ENCODE measurements around the gene AP5Z1. TPM values are rescaled to one million over a fixed set of nuclear protein-coding genes. Genes with fewer than 3 reads are reported as not detected.
"Not testable (repeated sequence)": the region's sequence is repeated elsewhere in the genome, so short reads cannot be mapped to it uniquely, and the experiment has no call there.

AP5Z1 gene
- total RNA-seq, 4 donors from 2014 or later = 25.7 to 37.3 (median 31.5) TPM

GRCh38 chr7:4790516-4790991 is 15.1 kb downstream of the AP5Z1 start:
- Histone ChIP-seq H3K4me3 (no peak overlapping the region), H3K4me1 (peaks cover 0 to 25% (median 23%) of the 10 kb centered on the region in 4 donors), H3K9me3 (no peaks in the 10 kb centered on the region), H3K36me3 (peaks cover 46 to 88% (median 63%) of the 10 kb centered on the region in 4 donors), H3K27ac (replicated peaks in 1 of 4) (no peak overlapping the region), H3K27me3 (no peaks in the 10 kb centered on the region)
- intact Hi-C loops (cut with DNase I) = no loop called here
- no peak for DNase-seq (ENCODE audit: extremely low spot score)
- TF ChIP-seq POLR2AphosphoS5 (IDR thresholded peaks at IDR 0.05) = no peak
- TF ChIP-seq CTCF (IDR thresholded peaks at IDR 0.05) = no peak
- no peak for TF ChIP-seq POLR2A (IDR thresholded peaks at IDR 0.05; ENCODE audit: low read depth)
- TF ChIP-seq EP300 (IDR thresholded peaks at IDR 0.05) = no peak
- WGBS = 100% methylated on average over 2 of the region's 24 CpGs

DNA sequence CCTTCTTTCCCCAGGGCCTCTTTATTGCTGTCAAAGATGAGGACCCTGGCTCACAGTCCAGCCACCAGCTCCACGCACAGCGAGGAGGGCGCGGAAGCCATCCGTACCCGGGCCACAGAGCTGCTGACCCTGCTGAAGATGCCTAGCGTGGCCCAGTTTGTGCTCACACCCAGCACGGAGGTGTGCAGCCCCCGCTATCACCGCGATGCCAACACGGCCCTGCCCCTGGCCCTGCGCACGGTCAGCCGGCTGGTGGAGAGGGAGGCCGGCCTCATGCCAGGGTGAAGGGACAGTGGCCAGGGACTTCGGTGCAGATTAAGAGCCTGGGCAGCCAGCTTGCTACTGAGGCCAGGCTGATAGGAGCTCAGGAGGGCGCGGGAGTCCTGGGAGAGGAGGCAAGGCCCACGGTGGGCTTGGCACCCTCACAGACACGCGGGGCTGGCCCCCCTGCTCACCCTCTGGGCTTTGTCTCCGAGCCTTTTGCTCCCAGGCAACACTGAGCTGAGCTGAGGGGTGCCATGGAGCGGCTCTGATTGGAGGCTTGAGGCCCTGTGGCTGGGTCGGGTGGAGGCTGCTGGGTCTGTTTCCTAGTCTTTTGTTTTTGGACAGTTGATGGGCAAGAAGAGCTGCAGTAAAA is 15.8 kb downstream of the AP5Z1 start:
- DNase-seq (ENCODE audit: extremely low spot score) = no peak
- Histone ChIP-seq H3K4me1 (peaks cover 0 to 25% (median 23%) of the 10 kb centered on the region in 4 donors), H3K9me3 (no peaks in the 10 kb centered on the region), H3K36me3 (peaks cover 39 to 81% (median 56%) of the 10 kb centered on the region in 4 donors), H3K4me3 (no peak overlapping the region), H3K27me3 (no peaks in the 10 kb centered on the region), H3K27ac (replicated peaks in 1 of 4) (peak overlapping the region in 2 of 4 donors; percentile 61 to 71)
- 94% methylated on average over 6 of the region's 25 CpGs for WGBS
- TF ChIP-seq EP300 (IDR thresholded peaks at IDR 0.05) (no peak), CTCF (IDR thresholded peaks at IDR 0.05) (no peak), POLR2AphosphoS5 (IDR thresholded peaks at IDR 0.05) (no peak), POLR2A (IDR thresholded peaks at IDR 0.05; ENCODE audit: low read depth) (no peak)
- intact Hi-C loops (cut with DNase I) = no loop called here

GRCh38 chr7:4791738-4792536 is 16.5 kb downstream of the AP5Z1 start:
- H3K36me3 ChIP-seq = peaks cover 32 to 74% (median 50%) of the 10 kb centered on the region in 4 donors
- H3K9me3 ChIP-seq = no peaks in the 10 kb centered on the region
- peak overlapping the region; percentile 56 to 61 (median 58) for H3K4me3 ChIP-seq
- peak overlapping the region; percentile 46 to 71 (median 60) for H3K27ac ChIP-seq (replicated peaks in 1 of 4)
- 78% methylated on average over 15 of the region's 50 CpGs for WGBS
- peaks cover 0 to 25% (median 23%) of the 10 kb centered on the region in 4 donors for H3K4me1 ChIP-seq
- no peaks in the 10 kb centered on the region for H3K27me3 ChIP-seq
- peak; percentile 95 for DNase-seq (ENCODE audit: extremely low spot score)
- TF ChIP-seq CTCF (IDR thresholded peaks at IDR 0.05) (peak; percentile 74 to 98 (median 92)), EP300 (IDR thresholded peaks at IDR 0.05) (no peak)
- intact Hi-C loops (cut with DNase I) = no loop called here

DNA sequence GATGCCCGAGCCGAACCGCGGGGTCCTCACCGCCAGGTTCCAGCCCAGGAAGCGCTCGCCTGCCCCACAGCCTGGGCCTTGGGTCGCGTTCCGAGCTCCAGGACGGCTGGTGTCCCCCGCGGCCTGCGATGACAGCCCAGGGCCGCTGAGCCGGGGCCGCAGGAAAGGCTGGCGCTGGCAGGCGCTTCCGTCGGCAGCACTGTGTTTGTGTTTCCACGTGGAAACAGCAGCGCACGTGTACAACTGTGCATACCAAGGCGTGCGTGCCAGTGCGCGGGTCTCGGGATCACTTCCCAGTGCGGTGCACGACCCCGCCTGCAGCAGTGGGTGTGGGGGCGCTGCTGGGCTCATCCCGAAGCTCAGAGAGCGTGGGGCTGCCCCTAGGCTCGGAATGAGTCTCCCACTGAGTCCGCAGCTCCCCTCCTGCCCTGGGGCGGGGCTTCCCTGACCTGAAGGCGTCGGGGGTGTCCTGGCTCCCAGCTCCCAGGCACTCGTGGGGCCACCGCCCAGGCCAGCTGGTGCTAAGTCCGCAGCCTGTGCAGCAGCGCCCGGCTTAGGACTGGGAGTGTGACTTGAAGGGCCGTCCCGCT is 17.2 kb downstream of the AP5Z1 start:
- TF ChIP-seq POLR2AphosphoS5 (IDR thresholded peaks at IDR 0.05) (peak in 1 of 2 donors; percentile 18), POLR2A (IDR thresholded peaks at IDR 0.05; ENCODE audit: low read depth) (no peak)
- no peak for DNase-seq (ENCODE audit: extremely low spot score)
- intact Hi-C loops (cut with DNase I) = no loop called here
- Histone ChIP-seq H3K9me3 (no peaks in the 10 kb centered on the region), H3K4me1 (peaks cover 0 to 25% (median 23%) of the 10 kb centered on the region in 4 donors), H3K27ac (replicated peaks in 1 of 4) (peak overlapping the region; percentile 46 to 71 (median 60)), H3K36me3 (peaks cover 25 to 67% (median 45%) of the 10 kb centered on the region in 4 donors), H3K4me3 (peak overlapping the region; percentile 56 to 61 (median 58)), H3K27me3 (no peaks in the 10 kb centered on the region)
- WGBS = 29% methylated on average over 11 of the region's 47 CpGs

GRCh38 chr7:4793385-4793993 is 18.1 kb downstream of the AP5Z1 start:
- DNase-seq (ENCODE audit: extremely low spot score); H3K9me3 ChIP-seq; H3K27me3 ChIP-seq; intact Hi-C loops (cut with DNase I); H3K27ac ChIP-seq (replicated peaks in 1 of 4): not testable (repeated sequence)
- 89% methylated on average over 14 of the region's 30 CpGs for WGBS
- H3K4me1 ChIP-seq = peaks cover 4 to 31% (median 27%) of the 10 kb centered on the region in 4 donors
- peak overlapping the region in 2 of 4 donors; percentile 56 to 58 for H3K4me3 ChIP-seq
- peaks cover 17 to 58% (median 36%) of the 10 kb centered on the region in 4 donors for H3K36me3 ChIP-seq

- DNase-seq (ENCODE audit: extremely low spot score); intact Hi-C loops (cut with DNase I); H3K4me3 ChIP-seq; H3K9me3 ChIP-seq; H3K27me3 ChIP-seq; H3K27ac ChIP-seq (replicated peaks in 1 of 4): not testable (repeated sequence)
- H3K36me3 ChIP-seq = peaks cover 12 to 52% (median 30%) of the 10 kb centered on the region in 4 donors
- 79% methylated on average over 14 of the region's 14 CpGs for WGBS
- peaks cover 8 to 32% (median 29%) of the 10 kb centered on the region in 4 donors for H3K4me1 ChIP-seq
Measured at GRCh38 chr7:4794171-4794570, 18.7 kb downstream of the AP5Z1 start.

All from esophagus muscularis mucosa (tissue), 4 donors.